ENCODE data around the gene RANBP1. TPM values are rescaled to one million over a fixed set of nuclear protein-coding genes. Genes with fewer than 3 reads are reported as not detected.

Gene RANBP1
- total and polyA plus RNA-seq, 8 donors = 63.7 to 184 (median 147) TPM

GRCh38 chr22:20138868-20139267 lies 23.0 kb downstream of the RANBP1 start:
- H3K27me3 ChIP-seq = no peaks in the 10 kb centered on the region
- intact Hi-C loops (cut with DNase I) = no loop called here
- DNase-seq (peak in 1 of 4 donors; percentile 56), ATAC-seq (no peak)
- H3K4me3 ChIP-seq = no peak overlapping the region
- TF ChIP-seq CTCF (IDR thresholded peaks at IDR 0.05) = no peak
- H3K36me3 ChIP-seq = peaks cover 0 to 41% of the 10 kb centered on the region in 2 donors
- no peak overlapping the region for H3K27ac ChIP-seq
- H3K4me1 ChIP-seq = peaks cover 10 to 32% of the 10 kb centered on the region in 2 donors
- no peaks in the 10 kb centered on the region for H3K9me3 ChIP-seq

- ATAC-seq (no peak), DNase-seq (peak in 1 of 4 donors; percentile 76)
- H3K9me3 ChIP-seq = no peaks in the 10 kb centered on the region
- peaks cover 10 to 26% of the 10 kb centered on the region in 2 donors for H3K4me1 ChIP-seq
- peaks cover 0 to 45% of the 10 kb centered on the region in 2 donors for H3K36me3 ChIP-seq
- intact Hi-C loops (cut with DNase I) = no loop called here
- H3K4me3 ChIP-seq = no peak overlapping the region
- H3K27ac ChIP-seq = no peak overlapping the region
- no peaks in the 10 kb centered on the region for H3K27me3 ChIP-seq
- TF ChIP-seq CTCF (IDR thresholded peaks at IDR 0.05) = no peak
These were observed 23.6 kb downstream of the RANBP1 start for GRCh38 chr22:20139391-20140106.

GRCh38 chr22:20140107-20140445 lies 24.2 kb downstream of the RANBP1 start:
- DNase-seq = no peak
- TF ChIP-seq CTCF (IDR thresholded peaks at IDR 0.05) = no peak
- Histone ChIP-seq H3K9me3 (no peaks in the 10 kb centered on the region), H3K36me3 (peaks cover 0 to 50% of the 10 kb centered on the region in 2 donors), H3K27ac (no peak overlapping the region), H3K4me3 (no peak overlapping the region), H3K27me3 (no peaks in the 10 kb centered on the region), H3K4me1 (peaks cover 10 to 22% of the 10 kb centered on the region in 2 donors)
- ATAC-seq = no peak
- intact Hi-C loops (cut with DNase I) = no loop called here

GRCh38 chr22:20140521-20140964 lies 24.6 kb downstream of the RANBP1 start:
- Histone ChIP-seq H3K36me3 (peaks cover 0 to 55% of the 10 kb centered on the region in 2 donors), H3K9me3 (no peaks in the 10 kb centered on the region), H3K27me3 (no peaks in the 10 kb centered on the region), H3K4me3 (no peak overlapping the region), H3K4me1 (peaks cover 10 to 19% of the 10 kb centered on the region in 2 donors), H3K27ac (no peak overlapping the region)
- no peak for ATAC-seq
- peak in 1 of 4 donors; percentile 72 for DNase-seq
- no peak for TF ChIP-seq CTCF (IDR thresholded peaks at IDR 0.05)
- intact Hi-C loops (cut with DNase I) = no loop called here

GRCh38 chr22:20141186-20142077 lies 25.5 kb downstream of the RANBP1 start:
- peaks cover 0 to 57% of the 10 kb centered on the region in 2 donors for H3K36me3 ChIP-seq
- no peak overlapping the region for H3K4me3 ChIP-seq
- intact Hi-C loops (cut with DNase I) = no loop called here
- no peak for ATAC-seq
- H3K4me1 ChIP-seq = peaks cover 10 to 17% of the 10 kb centered on the region in 2 donors
- peak in 1 of 4 donors; percentile 64 for DNase-seq
- TF ChIP-seq CTCF (IDR thresholded peaks at IDR 0.05) = no peak
- no peaks in the 10 kb centered on the region for H3K27me3 ChIP-seq
- H3K9me3 ChIP-seq = no peaks in the 10 kb centered on the region
- no peak overlapping the region for H3K27ac ChIP-seq

Measured in left lung (tissue), 10 donors.